Measurements from ENCODE around the gene ADSL.

ADSL gene

GRCh38 chr22:40330086-40330485 lies 16.2 kb upstream of the ADSL start:
- no peak overlapping the region for H3K4me3 ChIP-seq (ENCODE audit: low read depth, low read length)
- POLR2A ChIA-PET, result no interaction called here
- CTCF ChIA-PET, result interaction anchor here (1.1 to 1.6 kb wide), 2 partner anchors 13 to 18 kb away, joined by 3 read pairs; no protein-coding TSS in a partner anchor
- DNase-seq (ENCODE audit: low read depth, low spot score), result no peak
- TF ChIP-seq, protein P1, sequence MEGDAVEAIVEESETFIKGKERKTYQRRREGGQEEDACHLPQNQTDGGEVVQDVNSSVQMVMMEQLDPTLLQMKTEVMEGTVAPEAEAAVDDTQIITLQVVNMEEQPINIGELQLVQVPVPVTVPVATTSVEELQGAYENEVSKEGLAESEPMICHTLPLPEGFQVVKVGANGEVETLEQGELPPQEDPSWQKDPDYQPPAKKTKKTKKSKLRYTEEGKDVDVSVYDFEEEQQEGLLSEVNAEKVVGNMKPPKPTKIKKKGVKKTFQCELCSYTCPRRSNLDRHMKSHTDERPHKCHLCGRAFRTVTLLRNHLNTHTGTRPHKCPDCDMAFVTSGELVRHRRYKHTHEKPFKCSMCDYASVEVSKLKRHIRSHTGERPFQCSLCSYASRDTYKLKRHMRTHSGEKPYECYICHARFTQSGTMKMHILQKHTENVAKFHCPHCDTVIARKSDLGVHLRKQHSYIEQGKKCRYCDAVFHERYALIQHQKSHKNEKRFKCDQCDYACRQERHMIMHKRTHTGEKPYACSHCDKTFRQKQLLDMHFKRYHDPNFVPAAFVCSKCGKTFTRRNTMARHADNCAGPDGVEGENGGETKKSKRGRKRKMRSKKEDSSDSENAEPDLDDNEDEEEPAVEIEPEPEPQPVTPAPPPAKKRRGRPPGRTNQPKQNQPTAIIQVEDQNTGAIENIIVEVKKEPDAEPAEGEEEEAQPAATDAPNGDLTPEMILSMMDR (IDR thresholded peaks at IDR 0.05; ENCODE audit: insufficient read depth, low read length, missing control alignments), result no peak

- H3K4me3 ChIP-seq (ENCODE audit: low read depth, low read length), result no peak overlapping the region
- TF ChIP-seq, protein P1 (IDR thresholded peaks at IDR 0.05; ENCODE audit: insufficient read depth, low read length, missing control alignments), result no peak
- CTCF ChIA-PET, result interaction anchor here (1.6 kb wide), 1 partner anchor 14 kb away, joined by 3 read pairs; no protein-coding TSS in a partner anchor
- POLR2A ChIA-PET, result no interaction called here
- no peak for DNase-seq (ENCODE audit: low read depth, low spot score)
These were observed 15.7 kb upstream of the ADSL start for GRCh38 chr22:40330615-40331014.

DNA sequence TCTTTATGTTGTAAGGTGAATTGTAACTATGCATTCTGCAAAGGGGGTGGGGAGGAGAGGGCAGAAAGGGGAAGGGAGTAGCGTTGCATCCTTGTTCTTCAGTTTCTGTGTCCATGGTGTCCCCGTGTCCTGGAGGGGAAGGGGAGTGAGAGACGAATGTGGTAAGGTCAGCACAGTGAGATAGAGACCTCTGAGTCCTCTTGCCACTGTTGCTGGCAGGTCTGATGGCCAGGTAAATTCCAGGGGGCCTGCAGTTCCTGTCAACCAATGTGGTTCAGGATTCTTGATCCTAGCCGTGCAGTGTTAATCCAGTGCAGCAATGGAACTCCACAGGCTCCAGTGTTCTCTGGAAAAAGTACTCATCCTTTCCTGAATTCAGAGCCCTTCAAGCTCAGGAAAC lies 14.6 kb upstream of the ADSL start:
- no peak overlapping the region for H3K4me3 ChIP-seq (ENCODE audit: low read depth, low read length)
- ChIA-PET POLR2A (no interaction called here), CTCF (interaction anchor here (0.9 kb wide), 1 partner anchor 16 kb away, joined by 5 read pairs; no protein-coding TSS in a partner anchor)

DNA sequence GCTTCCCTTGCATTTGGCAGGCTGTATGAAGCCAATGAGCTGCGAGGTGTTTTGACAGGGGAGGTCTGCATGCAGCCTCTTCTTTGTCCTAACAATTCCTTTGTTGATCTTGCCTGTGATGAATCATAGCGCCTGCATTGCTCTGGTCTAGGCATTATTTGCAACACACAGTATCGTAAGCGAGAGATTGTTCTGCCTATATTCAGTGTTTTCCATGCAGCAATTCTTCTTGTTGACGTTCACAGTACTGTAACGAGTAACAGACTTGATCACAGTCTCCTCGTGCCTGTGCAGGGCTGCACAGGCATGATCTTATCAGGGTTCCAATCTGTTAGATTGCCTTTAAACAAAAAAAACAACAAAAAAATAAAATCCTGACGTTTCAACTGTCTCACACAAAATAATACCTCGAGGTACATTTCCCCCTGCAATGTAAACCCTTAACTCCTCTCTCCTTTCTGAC lies 13.9 kb upstream of the ADSL start:
- no peak overlapping the region for H3K4me3 ChIP-seq (ENCODE audit: low read depth, low read length)
- POLR2A ChIA-PET, result no interaction called here
- CTCF ChIA-PET, result no interaction called here
- TF ChIP-seq, protein P1 (IDR thresholded peaks at IDR 0.05; ENCODE audit: insufficient read depth, low read length, missing control alignments), result no peak
- no peak for DNase-seq (ENCODE audit: low read depth, low spot score)

More for the DNA sequence above, 14.6 kb upstream of the ADSL start:
- no peak for DNase-seq (ENCODE audit: low read depth, low spot score)
- TF ChIP-seq, protein P1 (IDR thresholded peaks at IDR 0.05; ENCODE audit: insufficient read depth, low read length, missing control alignments), result no peak

DNA sequence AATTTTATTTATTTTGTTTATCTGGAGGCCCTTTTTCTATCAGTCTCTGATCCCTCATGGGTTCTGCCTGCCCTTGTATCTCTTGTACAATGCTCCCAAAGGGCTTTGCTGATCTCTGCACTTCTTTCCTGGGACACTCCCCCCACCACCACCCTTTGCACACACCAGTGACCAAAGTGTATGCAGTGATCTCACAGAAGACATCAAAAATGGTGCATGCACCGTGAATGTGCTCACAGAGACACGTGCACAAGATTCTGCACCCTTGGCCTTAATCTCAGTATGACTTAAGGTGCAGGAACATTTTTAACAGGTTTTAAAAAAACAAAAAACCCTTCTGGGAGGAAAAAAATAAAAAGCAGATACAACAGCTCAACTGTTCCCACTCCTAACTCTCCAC lies 12.2 kb upstream of the ADSL start:
- no peak overlapping the region for H3K4me3 ChIP-seq (ENCODE audit: low read depth, low read length)
- CTCF ChIA-PET, result no interaction called here
- TF ChIP-seq, protein P1 (IDR thresholded peaks at IDR 0.05; ENCODE audit: insufficient read depth, low read length, missing control alignments), result no peak
- DNase-seq (ENCODE audit: low read depth, low spot score), result no peak
- POLR2A ChIA-PET, result no interaction called here

GRCh38 chr22:40334899-40335298 lies 11.4 kb upstream of the ADSL start:
- ChIA-PET POLR2A (no interaction called here), CTCF (interaction anchor here (2.1 kb wide), 1 partner anchor 11 kb away, joined by 10 read pairs; the partner anchor contains the start of gene ADSL)
- H3K4me3 ChIP-seq (ENCODE audit: low read depth, low read length), result no peak overlapping the region
- no peak for DNase-seq (ENCODE audit: low read depth, low spot score)
- TF ChIP-seq, protein P1 (IDR thresholded peaks at IDR 0.05; ENCODE audit: insufficient read depth, low read length, missing control alignments), result no peak

All from AG04449 (cell line).